Nephron progenitor cell (in vitro differentiated cells): ENCODE measurements around the gene ERO1A.

Experiments used
- DNase-seq: peaks from one replicate; pipeline ENCODE4 v3.0.0; 2021
- H3K27ac Mint-ChIP-seq: 2 replicates; pipeline ENCODE4 v1.8.0; 2021; ENCODE audit warnings: mild to moderate bottlenecking, moderate library complexity, mixed read lengths
- H3K27me3 Mint-ChIP-seq: 2 replicates; pipeline ENCODE4 v1.8.0; 2021; ENCODE audit warnings: mild to moderate bottlenecking, low read depth, mixed read lengths; ENCODE audit not compliant: poor library complexity
- H3K36me3 Mint-ChIP-seq: 2 replicates; pipeline ENCODE4 v1.8.0; 2021; ENCODE audit warnings: low read depth, mixed read lengths
- H3K4me1 Mint-ChIP-seq: 2 replicates; pipeline ENCODE4 v1.8.0; 2021; ENCODE audit warnings: mixed read lengths
- H3K4me3 Mint-ChIP-seq: 2 replicates; pipeline ENCODE4 v1.8.0; 2021; ENCODE audit warnings: mild to moderate bottlenecking, moderate library complexity, mixed read lengths
- H3K9me3 Mint-ChIP-seq: 2 replicates; pipeline ENCODE4 v1.8.0; 2021; ENCODE audit warnings: mild to moderate bottlenecking, moderate library complexity, mixed read lengths
- TF ChIP-seq, protein P1 (sequence below): fragments of 200-600 bp; sonication (generic); IDR thresholded peaks from 2 replicates; pipeline ENCODE4 v1.5.0; 2021; ENCODE audit warnings: antibody characterized with exemption

The ERO1A gene

GRCh38 chr14:52656905-52657304, 38.5 kb downstream of the ERO1A start:
- Mint-ChIP-seq H3K27ac (no peak overlapping the region), H3K9me3 (no peaks in the 10 kb centered on the region), H3K4me1 (no peaks in the 10 kb centered on the region), H3K4me3 (no peak overlapping the region), H3K27me3 (no peaks in the 10 kb centered on the region), H3K36me3 (peaks cover 43% of the 10 kb centered on the region)
- DNase-seq, result no peak
- TF ChIP-seq, protein P1, sequence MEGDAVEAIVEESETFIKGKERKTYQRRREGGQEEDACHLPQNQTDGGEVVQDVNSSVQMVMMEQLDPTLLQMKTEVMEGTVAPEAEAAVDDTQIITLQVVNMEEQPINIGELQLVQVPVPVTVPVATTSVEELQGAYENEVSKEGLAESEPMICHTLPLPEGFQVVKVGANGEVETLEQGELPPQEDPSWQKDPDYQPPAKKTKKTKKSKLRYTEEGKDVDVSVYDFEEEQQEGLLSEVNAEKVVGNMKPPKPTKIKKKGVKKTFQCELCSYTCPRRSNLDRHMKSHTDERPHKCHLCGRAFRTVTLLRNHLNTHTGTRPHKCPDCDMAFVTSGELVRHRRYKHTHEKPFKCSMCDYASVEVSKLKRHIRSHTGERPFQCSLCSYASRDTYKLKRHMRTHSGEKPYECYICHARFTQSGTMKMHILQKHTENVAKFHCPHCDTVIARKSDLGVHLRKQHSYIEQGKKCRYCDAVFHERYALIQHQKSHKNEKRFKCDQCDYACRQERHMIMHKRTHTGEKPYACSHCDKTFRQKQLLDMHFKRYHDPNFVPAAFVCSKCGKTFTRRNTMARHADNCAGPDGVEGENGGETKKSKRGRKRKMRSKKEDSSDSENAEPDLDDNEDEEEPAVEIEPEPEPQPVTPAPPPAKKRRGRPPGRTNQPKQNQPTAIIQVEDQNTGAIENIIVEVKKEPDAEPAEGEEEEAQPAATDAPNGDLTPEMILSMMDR, result no peak

- Mint-ChIP-seq H3K9me3 (no peaks in the 10 kb centered on the region), H3K4me1 (no peaks in the 10 kb centered on the region), H3K36me3 (peaks cover 36% of the 10 kb centered on the region), H3K27ac (no peak overlapping the region), H3K4me3 (no peak overlapping the region), H3K27me3 (no peaks in the 10 kb centered on the region)
- DNase-seq, result no peak
- TF ChIP-seq, protein P1, result no peak
Observed at GRCh38 chr14:52650774-52651173, 44.6 kb downstream of the ERO1A start.

- H3K27ac Mint-ChIP-seq, result no peak overlapping the region
- H3K27me3 Mint-ChIP-seq, result no peaks in the 10 kb centered on the region
- DNase-seq, result no peak
- peaks cover 40% of the 10 kb centered on the region for H3K36me3 Mint-ChIP-seq
- H3K4me1 Mint-ChIP-seq, result no peaks in the 10 kb centered on the region
- TF ChIP-seq, protein P1, result no peak
- no peak overlapping the region for H3K4me3 Mint-ChIP-seq
- H3K9me3 Mint-ChIP-seq, result no peaks in the 10 kb centered on the region
Observed at GRCh38 chr14:52649511-52649910, 45.8 kb downstream of the ERO1A start.

DNA sequence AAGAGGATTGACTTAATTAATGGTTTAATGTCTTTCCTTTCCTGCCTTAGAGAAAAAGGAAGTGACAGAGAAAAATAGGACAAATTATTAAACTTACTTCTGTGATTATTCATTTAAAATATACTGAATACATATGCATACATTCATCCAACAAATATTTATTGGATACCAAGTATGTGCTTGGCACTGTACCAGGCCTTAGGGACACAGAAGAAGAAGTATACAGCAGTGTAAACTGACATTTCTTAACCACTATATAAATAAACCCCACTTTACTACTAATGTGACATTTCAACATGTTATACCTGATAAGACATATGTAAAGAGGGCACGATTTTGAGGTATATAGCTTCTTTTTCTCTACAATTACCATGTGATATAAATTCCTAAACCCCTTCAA, 53.6 kb downstream of the ERO1A start:
- Mint-ChIP-seq H3K36me3 (peaks cover 52% of the 10 kb centered on the region), H3K27ac (no peak overlapping the region), H3K9me3 (peaks cover 21% of the 10 kb centered on the region), H3K27me3 (no peaks in the 10 kb centered on the region), H3K4me3 (no peak overlapping the region), H3K4me1 (no peaks in the 10 kb centered on the region)
- no peak for DNase-seq
- TF ChIP-seq, protein P1, result no peak

- DNase-seq, result no peak
- Mint-ChIP-seq H3K36me3 (peaks cover 38% of the 10 kb centered on the region), H3K4me1 (no peaks in the 10 kb centered on the region), H3K4me3 (no peak overlapping the region), H3K27ac (no peak overlapping the region), H3K9me3 (peaks cover 21% of the 10 kb centered on the region), H3K27me3 (no peaks in the 10 kb centered on the region)
- TF ChIP-seq, protein P1, result no peak
Observed at GRCh38 chr14:52640137-52640536, 55.2 kb downstream of the ERO1A start.

- TF ChIP-seq, protein P1, result no peak
- no peak overlapping the region for H3K27ac Mint-ChIP-seq
- no peak for DNase-seq
- H3K9me3 Mint-ChIP-seq, result no peaks in the 10 kb centered on the region
- H3K27me3 Mint-ChIP-seq, result no peaks in the 10 kb centered on the region
- no peak overlapping the region for H3K4me3 Mint-ChIP-seq
- H3K36me3 Mint-ChIP-seq, result no peaks in the 10 kb centered on the region
- H3K4me1 Mint-ChIP-seq, result no peaks in the 10 kb centered on the region
Observed at GRCh38 chr14:52619687-52620086, 75.7 kb downstream of the ERO1A start.
